Limb (tissue), 2 donors: ENCODE measurements around the gene ANGEL1.
A peak's percentile ranks its signal among the peaks of the same experiment; 100 is the strongest.

ENCODE experiments used
- DNase-seq, 2 donors: peaks; one replicate each; pipeline ENCODE4 v3.0.0-alpha.2; 2016; ENCODE audit errors: extremely low spot score in 2 of 2

The ANGEL1 gene

DNA sequence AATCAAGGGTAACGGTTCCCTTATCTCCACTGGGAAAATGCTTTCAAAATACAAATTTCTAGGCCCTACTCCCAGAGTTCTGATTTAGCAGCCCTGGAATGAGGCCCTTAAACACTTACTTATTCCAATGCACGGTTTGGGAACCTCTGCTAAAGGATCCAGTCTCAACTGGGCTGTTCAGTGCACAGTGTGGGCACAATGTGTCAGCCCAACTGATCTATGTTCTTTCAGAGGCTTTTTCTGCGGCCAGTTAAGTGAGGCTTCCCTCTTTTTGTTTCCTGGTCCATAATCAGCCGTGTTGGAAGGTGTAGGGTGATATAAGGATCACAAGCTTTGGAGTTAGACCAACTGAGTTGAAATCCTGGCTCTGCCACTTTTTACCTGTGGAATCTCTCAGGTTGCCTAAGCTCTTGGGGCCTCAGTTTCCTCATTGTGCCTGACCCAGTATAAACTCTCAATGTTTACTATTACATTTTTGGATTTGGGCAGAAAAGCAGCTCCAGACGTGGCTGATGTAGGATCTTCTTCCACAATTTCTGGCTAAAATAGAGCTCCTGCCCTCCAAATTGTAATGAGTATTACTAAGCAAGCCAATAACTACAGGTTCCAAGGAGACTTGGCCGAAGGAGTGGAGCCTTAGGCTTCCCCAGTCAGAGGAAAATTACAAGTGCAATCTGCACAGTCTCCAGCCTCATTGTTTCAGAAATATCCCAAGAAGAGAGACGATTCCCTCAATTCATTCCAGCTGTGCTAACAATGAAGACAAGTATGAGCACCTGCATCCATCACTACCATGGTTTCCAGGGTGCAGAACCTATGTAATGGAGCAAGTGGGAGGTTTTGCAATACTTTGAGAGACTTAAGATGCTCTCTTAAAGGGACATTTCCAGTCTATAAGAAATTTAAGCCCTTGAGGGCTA is 2.3 kb upstream of the ANGEL1 start:
- peak in 1 of 2 donors; percentile 47 for DNase-seq

DNA sequence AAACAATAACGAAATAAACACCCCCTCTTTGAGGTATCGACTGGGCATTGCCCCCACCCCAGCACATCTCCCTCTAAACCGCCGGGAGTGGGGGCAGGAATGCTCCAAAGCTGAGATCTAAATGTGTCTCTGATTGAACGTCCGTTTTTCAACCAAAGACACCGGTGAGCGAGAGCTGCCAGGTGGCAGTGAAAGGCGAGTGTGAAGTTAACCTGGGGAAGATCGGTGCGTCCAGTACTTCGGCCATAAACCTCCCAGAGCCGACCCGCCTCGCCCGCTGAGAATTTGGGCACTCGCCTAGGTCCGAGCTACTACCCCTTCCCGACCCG is 625 bp downstream of the ANGEL1 start:
- no peak for DNase-seq

DNA sequence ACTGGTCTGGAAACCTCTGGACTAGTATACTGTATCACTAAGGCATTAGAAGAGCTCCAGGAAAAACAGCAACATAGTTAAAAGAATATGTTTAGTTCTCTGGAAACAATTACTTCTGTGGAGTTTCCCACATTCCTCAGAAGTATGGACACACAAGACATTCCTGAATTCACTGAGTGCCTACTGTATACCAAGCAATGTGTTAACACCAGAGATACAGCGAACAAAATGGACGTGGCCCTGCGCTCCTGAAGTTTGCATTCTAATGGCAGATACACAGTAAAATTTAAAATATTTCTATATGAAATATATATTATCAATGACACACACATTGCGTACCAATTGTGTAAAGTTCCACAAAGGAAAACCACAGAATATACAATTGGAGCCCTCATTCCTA is 1.1 kb downstream of the ANGEL1 start:
- no peak for DNase-seq

DNA sequence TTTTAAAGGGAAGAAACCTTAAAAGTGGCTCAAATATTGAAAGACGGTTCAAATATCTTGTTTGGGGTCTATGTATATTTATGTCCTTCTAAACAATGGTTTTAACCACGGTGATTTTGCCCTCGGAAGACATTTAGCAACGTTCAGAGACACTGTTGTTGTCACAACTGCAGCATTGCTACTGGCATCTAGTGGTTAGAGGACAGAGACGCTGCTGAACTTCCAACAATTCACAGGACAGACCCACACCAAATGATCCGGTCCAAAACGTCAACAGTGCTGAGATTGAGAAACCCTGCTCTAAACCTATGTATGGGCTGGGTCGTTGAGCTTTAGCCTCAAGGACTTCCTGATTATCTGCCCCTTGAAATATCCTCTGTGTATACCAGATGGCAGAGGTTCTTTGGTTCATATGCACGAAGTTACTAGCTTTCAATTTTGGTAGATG is 1.7 kb downstream of the ANGEL1 start:
- DNase-seq = no peak

DNA sequence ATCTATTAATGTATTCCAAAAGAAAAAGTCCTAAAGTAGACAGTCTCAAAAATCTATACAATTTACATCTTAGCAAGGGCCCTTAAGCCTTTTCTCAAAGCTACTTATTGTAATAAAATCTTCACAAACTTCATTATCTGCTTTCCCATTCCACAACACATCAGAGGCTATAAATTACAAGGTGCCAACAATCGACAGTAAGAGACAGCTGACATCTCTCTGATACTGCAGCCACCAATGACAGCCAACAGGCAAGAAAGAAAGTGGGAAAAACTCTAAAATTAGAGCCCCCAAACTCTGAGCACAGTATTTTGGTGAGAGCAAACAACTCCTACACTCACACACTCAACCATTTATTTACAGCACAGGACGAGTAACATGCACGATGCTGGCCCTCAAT is 2.2 kb downstream of the ANGEL1 start:
- DNase-seq = no peak

DNA sequence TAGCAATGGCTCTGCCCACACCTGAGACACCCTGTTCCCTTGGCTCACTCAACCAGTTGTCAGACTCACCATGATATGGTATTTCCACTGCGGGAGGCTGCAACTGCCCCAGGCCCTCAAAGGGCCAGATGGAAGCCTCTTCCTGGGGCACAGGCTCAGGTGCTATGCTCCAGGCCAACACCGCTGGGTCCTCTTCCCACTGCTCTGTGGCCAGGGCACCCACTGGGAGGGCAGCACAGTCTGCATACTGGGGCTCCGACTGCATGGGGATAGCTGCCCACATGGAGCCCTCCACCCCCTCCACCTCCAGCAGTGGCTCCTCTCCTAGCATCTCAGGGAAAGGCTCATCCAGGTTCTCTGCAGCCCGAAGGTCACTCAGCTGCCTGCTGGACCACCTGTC is 3.7 kb downstream of the ANGEL1 start:
- DNase-seq = no peak

DNA sequence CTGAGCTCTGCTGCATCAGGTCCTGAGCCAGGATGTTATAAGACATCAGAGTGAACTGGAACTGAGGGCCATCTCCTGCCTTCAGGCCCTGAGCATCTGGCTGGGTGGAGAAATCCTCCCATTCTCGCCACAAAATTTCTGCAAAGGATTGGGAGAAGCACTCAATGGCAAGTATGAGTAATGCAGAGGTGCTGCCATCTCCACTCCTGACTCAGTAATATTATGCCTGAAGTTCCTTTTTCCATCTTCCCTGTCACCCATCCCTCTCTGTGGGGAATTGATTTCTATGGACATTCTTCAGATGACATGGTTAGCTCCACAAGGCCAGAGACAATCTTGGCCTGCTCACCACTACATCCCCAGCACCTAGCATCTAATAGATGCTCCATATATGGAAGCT is 4.7 kb downstream of the ANGEL1 start:
- DNase-seq = no peak

DNA sequence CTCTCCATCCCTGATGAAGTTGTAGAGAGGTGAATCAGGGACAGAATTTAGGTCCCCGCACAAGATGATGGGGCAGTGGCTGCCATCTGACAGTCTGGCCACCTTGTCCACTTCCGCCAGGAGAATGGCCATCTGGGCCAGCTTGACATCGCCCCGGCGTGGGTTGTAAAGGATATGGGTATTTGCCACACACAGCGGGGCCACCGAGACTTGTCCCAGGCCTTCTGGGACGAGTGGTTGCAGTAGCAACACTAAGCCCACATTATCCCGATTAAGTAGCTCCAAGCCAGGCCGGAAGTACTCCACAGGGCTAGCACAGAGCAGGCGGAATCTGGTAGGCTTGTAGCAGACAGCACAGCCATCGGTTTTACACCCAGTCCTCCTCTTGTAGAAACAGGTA is 6.2 kb downstream of the ANGEL1 start:
- DNase-seq = no peak

DNA sequence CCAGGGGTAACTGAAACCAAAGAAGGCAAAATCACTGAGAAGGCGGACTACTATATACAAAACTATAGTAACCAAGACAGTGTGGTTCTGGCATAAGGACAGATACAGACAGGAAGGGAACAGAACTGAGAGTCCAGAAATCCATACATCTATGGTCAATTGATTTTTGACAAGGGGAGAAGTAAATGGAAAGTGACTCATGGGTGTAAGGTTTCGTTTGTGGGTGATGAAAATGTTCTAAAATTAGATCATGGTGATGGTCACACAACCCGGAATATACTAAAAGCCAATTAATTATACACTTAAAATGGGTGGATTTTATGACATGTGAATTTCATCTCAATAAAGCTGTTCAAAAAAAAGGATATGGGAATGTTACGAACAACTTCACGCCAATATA is 18.7 kb downstream of the ANGEL1 start:
- DNase-seq = no peak

DNA sequence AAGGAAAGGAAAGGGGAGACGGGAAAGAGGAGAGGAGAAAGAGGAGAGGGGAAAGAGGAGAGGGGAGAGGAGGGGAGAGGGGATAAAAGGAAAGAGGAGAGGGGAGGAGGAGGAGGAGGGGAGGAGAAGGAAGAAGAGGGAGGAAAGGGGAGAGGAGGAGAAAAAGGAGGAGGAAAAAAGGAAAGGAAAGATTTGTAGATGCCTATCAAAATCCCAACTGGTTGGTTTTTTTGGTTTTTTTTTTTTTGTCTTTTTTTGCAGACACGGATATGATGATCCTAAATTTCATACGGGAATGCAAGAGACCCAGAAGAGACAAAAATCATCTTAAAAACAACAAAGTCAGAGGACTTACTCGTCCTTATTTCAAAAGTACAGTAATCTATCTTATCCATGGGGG is 19.4 kb downstream of the ANGEL1 start:
- no peak for DNase-seq

DNA sequence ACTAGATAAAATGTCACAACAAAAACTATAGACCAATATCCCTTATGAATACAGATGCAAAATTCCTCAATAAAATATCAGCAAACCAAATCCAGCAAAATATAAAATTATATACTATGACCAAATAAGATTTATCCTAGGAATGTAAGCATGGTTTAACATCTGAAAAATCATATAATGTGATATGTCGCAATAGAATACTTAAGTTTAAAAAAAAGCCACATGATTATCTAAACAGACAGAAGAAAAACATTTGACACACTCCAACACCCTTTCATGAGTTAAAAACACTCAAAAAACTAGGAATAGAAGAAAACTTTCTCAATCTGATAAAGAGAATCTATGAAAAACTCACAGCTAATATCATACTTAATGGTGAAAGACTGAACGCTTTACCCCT is 20.3 kb downstream of the ANGEL1 start:
- no peak for DNase-seq

DNA sequence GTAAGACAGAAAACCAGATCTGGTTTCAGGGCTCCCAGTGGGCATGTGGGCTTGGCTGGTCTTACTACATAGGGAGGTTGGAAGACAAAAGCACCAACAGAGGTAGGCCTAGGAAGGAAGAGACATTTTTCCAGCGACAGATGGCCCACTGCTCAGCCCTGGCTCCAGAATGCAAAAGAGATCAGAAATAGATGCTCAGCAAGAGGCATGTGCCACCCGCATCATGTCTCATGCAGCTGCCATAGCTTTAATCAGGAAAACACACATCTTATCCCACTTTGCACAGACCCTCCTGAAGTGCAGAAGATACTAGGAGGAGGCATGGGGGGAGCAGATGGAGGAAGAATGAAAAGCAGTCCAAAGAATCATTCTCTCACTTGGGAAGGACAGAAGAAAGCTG is 26.1 kb downstream of the ANGEL1 start:
- DNase-seq = no peak

DNA sequence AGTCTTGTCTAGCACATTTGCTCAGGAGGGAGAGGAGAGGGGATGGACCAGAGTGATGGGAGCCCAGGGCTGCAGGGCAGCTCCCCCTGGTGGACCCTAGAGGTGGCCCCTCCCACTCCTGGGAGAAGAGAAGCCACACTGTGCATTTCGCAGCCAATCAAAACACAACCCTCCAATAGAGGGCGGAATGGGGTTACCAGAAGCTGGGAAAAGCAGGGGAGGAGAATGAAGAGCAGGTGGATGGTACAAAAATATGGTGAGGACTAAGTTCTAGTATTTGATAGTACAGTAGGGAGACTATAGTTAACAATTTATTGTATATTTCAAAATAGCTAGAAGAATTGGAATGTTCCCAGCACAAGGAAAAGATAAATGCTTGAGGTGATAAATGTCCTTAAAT is 27.8 kb downstream of the ANGEL1 start:
- peak; percentile 65 to 77 for DNase-seq

DNA sequence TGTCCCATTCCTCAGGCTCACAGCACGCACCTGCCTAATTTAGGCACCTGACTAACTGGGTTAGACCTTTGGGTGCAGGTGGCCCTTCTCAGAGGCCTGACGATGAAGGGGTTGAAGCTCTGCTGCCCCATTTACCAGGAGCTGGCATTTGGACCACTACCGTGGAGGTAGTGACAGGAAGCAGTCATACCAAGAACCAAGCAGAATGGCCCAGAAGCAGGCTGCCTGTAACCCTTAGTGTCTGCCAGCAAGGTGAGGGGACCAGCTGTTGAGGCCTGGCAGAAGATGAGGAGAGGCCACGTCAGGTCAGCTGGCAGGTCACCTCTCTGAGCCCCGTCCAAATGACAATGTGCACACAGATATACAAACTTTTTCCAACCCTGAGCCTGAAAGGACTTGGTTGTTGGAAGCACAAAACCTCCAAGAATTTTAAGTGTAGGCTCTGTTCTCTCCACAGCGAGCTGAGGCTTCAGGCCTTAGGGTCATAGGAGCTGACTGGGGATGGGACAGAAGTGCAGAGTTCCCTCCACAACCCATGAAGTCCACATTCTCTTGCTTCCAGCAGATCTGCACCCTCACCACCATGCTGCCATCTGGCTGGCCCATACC is 28.3 kb downstream of the ANGEL1 start:
- DNase-seq = no peak

DNA sequence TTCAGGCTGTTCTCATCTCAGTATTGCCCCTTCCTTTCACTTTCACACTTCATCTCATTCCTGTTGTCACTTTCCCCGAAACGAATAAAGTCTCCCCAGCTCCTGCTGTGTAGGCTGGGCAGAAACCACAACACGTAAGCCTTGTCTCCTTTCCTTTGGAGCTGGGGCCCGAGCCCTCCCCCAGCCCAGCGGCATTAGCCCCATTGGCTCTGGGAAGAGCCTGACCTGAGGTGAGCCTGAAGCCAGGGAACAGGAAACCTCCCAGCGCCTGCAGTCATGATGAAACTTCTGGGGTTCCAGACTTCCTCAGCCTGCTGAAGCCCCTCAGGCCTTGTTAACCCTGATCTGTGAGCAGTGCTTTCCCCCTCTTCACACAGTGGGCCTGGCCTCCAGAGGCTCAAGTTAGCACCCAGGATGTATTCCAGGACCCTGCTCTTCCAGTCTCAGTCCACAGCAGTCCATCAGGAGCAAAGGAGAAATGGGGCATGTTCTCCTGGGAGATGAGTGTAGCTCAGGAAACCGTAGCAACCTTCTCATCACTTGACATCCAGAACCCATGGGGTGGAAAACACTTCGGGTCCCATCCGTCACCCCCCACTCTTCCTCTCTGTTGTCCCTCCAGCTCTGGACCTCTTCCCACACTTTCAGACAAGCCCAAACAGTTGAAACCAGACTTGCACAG is 29.7 kb downstream of the ANGEL1 start:
- no peak for DNase-seq

DNA sequence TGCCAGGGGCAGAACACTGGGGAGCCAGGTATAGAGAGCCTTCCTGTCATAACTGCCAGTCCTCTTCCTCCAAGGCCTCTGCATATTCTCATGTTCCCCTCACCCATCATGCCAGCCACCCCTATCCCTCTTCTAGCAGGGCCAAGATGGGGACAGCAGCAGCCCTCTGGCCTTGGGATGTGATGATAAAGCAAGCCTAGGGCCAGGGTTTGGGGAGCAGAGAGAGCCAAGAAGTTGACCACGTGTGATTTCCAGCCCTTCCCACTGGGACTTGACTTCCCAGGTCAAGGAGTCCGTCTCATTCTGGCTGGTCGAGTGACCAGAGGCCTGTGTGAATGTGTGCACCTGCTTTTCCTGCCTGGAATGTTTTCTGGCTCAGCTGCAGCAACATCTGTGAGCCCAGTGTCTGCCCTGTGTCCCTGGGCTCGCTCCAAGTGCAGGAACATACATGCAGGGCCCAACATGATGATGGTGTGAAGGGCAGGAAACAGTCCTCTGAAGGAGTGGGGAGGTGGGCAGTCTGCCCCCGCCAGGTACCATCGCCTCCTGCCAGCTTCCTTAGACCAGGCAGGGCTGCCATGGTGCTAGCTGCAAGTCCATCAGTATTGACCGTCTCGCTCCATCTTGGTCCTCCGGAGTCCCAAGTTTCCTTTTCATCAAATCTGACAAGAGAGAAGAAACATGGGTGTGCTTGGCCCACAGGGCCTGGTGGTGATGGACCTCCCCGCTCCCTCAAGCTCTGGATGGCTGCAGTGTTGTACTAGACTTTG is 30.4 kb downstream of the ANGEL1 start:
- DNase-seq = no peak

DNA sequence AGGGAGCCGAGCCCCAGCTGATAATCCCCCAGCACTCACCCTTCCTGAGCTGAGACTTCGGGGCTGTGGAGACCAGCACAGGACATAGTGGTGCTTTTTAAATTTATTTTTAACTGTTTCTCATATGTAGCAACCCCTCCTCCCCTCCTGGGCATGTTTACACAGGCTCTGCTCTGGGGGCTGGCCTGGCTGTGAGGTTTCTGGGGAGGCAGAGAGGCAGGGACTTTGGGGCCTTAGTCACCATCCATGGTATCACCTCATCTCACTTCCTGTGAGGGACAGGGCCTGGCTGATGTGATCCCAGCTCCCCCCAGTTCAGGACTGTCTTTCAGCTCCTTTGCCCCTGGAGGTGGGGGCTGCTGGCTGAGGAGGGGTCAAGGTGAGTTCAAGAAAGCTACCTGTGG is 31.0 kb downstream of the ANGEL1 start:
- DNase-seq = no peak

DNA sequence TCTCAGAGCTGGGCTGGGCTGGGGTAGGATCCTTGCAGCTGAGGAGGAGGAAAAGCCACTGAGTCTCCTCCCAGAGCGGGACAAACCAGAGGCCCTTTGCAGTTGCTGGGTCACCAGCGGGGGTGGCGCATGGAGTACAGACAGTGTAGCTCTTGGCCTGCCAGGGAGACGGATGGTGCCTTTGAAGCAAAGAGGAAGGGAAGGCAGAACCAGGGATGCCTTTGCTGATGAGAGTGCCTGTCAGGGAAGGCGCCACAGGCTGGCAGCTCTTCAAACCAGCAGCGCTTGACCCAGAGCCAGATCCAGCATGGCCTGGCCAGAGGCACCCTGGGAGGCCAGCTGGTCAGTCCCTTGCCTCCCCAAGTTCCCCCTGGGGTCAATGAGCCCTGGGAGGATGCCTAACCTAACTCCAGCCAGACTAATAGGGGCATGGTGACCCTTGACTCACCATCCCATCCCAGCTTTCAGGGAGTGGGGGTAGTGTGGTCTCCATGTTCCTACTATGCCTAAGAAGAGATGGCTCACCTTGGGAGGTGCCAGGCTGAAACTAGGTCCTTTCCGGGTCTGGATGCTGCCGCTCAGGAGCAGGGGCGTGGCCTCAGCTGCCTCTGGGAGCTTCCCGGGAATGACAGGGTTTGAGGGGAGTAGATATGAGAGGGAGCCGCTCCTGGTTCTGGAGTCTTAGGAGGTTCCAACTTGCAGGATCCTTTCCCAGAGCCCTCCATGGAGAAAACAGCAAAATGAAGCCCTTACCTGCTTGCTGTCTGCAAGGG is 31.6 kb downstream of the ANGEL1 start:
- DNase-seq = no peak

DNA sequence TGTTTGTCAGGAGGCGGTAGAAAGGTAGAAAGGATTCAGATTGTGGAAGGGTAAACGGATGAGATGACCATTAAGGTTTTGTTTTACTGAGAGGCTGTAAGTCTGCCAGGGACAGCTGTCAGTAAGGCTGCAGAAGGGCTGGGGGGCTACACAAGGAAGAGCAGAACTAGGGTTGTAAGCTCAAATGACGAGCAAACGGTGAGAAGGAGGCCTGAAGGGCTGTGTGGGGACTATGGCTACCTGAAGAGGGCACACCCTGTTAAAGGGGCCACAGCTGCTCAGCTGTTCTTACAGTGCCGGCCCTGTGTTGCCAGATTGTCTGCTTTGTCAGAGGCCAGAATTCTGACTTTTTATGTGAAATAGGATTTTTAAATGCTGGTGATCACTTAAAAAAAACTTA is 32.3 kb downstream of the ANGEL1 start:
- DNase-seq = no peak

DNA sequence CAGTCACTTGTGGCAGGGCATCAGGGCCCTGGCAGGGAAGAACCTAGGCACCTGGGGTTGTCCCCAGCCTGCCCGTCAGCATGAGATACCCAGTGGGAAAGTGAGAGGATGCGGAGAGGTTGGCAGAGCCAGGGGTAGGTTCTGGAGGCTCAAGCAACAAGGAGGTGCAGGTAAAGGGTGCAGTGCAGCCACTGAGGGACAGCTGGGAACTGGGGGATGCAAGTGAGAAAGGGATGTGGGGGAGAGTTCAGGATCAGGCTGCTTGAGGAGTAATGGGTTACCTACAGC is 32.7 kb downstream of the ANGEL1 start:
- DNase-seq = no peak
